GM23248 (cell line): ENCODE measurements around the gene MRPL14.

Experiments
- EZH2 ChIP-seq: fragments of 200-600 bp; sonication (generic); IDR thresholded peaks from 2 replicates; pipeline ENCODE4 v1.6.1; 2018; ENCODE audit warnings: antibody characterized with exemption, mild to moderate bottlenecking; ENCODE audit not compliant: insufficient read depth, poor library complexity, severe bottlenecking
- EZH2phosphoT487 ChIP-seq: fragments of 200-600 bp; sonication (generic); IDR thresholded peaks from 2 replicates; pipeline ENCODE4 v1.6.1; 2018; ENCODE audit warnings: antibody characterized with exemption, moderate library complexity, mild to moderate bottlenecking, low read depth; ENCODE audit not compliant: insufficient read depth

- TF ChIP-seq EZH2phosphoT487 (no peak), EZH2 (no peak)
Observed at GRCh38 chr6:44090465-44090864, 36.8 kb downstream of the MRPL14 start.
